DND-41 (cell line): ENCODE data around the gene ATAD5.

ENCODE experiments used
- EZH2 ChIP-seq: IDR thresholded peaks from 3 replicates; pipeline ENCODE4 v1.6.1; 2012; ENCODE audit warnings: borderline replicate concordance, low read depth, mild to moderate bottlenecking, moderate library complexity, low read length, inconsistent platforms; ENCODE audit not compliant: severe bottlenecking
- TF ChIP-seq, protein P1 (sequence below): IDR thresholded peaks from 2 replicates; pipeline ENCODE4 v1.5.1; 2012; ENCODE audit warnings: borderline replicate concordance, low read length, moderate library complexity, mild to moderate bottlenecking; ENCODE audit not compliant: poor library complexity, severe bottlenecking; ENCODE audit errors: extremely low read depth

DNA sequence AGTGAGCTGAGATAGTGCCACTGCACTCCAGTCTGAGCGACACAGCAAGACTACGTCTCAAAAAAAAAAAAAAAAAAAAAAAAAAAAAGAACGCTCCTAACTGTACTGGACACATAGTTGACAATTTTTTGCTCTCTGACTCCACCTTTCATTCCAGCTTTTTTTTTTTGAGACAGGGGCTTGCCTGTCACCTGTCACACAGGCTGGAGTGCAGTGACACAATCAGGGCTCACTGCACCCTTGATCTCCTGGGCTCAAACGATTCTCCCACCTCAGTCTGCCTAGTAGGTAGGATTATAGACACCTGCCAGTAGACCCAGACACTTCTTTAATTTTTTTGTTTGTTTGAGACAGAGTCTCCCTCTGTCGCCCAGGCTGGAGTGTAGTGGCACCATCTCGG, 4.7 kb upstream of the ATAD5 start:
- TF ChIP-seq, protein P1, sequence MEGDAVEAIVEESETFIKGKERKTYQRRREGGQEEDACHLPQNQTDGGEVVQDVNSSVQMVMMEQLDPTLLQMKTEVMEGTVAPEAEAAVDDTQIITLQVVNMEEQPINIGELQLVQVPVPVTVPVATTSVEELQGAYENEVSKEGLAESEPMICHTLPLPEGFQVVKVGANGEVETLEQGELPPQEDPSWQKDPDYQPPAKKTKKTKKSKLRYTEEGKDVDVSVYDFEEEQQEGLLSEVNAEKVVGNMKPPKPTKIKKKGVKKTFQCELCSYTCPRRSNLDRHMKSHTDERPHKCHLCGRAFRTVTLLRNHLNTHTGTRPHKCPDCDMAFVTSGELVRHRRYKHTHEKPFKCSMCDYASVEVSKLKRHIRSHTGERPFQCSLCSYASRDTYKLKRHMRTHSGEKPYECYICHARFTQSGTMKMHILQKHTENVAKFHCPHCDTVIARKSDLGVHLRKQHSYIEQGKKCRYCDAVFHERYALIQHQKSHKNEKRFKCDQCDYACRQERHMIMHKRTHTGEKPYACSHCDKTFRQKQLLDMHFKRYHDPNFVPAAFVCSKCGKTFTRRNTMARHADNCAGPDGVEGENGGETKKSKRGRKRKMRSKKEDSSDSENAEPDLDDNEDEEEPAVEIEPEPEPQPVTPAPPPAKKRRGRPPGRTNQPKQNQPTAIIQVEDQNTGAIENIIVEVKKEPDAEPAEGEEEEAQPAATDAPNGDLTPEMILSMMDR, result no peak
- TF ChIP-seq EZH2, result no peak
